Measurements from ENCODE around the gene GON7. TPM values are rescaled to one million over a fixed set of nuclear protein-coding genes. Genes with fewer than 3 reads are reported as not detected.

Gene GON7
- total and polyA plus RNA-seq, 3 donors from 2014 or later: 7.8 to 14.9 (median 10.2) TPM

GRCh38 chr14:93156693-93157369 lies 50.0 kb downstream of the GON7 start:
- Histone ChIP-seq H3K27me3 (no peaks in the 10 kb centered on the region), H3K4me1 (no peaks in the 10 kb centered on the region), H3K27ac (no peak overlapping the region), H3K36me3 (ENCODE audit: low read depth, missing control alignments) (no peaks in the 10 kb centered on the region), H3K9me3 (no peaks in the 10 kb centered on the region), H3K4me3 (no peak overlapping the region)
- 82% methylated on average over 8 of the region's 8 CpGs for WGBS, 2 donors
- TF ChIP-seq CTCF (IDR thresholded peaks at IDR 0.05) (no peak), POLR2A (IDR thresholded peaks at IDR 0.05) (no peak)
- intact Hi-C loops (cut with DNase I; ENCODE audit: low total_unique reads): no loop called here
- no peak for DNase-seq

GRCh38 chr14:93155667-93156066 lies 51.2 kb downstream of the GON7 start:
- Histone ChIP-seq H3K27ac (no peak overlapping the region), H3K4me3 (no peak overlapping the region), H3K36me3 (ENCODE audit: low read depth, missing control alignments) (no peaks in the 10 kb centered on the region), H3K9me3 (no peaks in the 10 kb centered on the region), H3K27me3 (no peaks in the 10 kb centered on the region), H3K4me1 (peaks cover 2% of the 10 kb centered on the region)
- intact Hi-C loops (cut with DNase I; ENCODE audit: low total_unique reads): no loop called here
- no peak for TF ChIP-seq CTCF (IDR thresholded peaks at IDR 0.05)
- TF ChIP-seq POLR2A (IDR thresholded peaks at IDR 0.05): no peak
- DNase-seq: no peak
- WGBS, 2 donors: 88% methylated on average over 2 of the region's 2 CpGs

GRCh38 chr14:93153121-93153520 lies 53.7 kb downstream of the GON7 start:
- Histone ChIP-seq H3K9me3 (no peaks in the 10 kb centered on the region), H3K4me3 (no peak overlapping the region), H3K4me1 (peaks cover 2% of the 10 kb centered on the region), H3K36me3 (ENCODE audit: low read depth, missing control alignments) (no peaks in the 10 kb centered on the region), H3K27me3 (no peaks in the 10 kb centered on the region), H3K27ac (no peak overlapping the region)
- 81 to 86% methylated on average over 7 of the region's 7 CpGs for WGBS, 2 donors
- intact Hi-C loops (cut with DNase I; ENCODE audit: low total_unique reads): no loop called here
- TF ChIP-seq POLR2A (IDR thresholded peaks at IDR 0.05): no peak
- no peak for TF ChIP-seq CTCF (IDR thresholded peaks at IDR 0.05)
- no peak for DNase-seq

Other genes with a start within 250 kb of the GON7 start
- gene ITPK1, start 91.1 kb downstream of the GON7 start, total RNA-seq: 10 to 100 TPM; 78.3 to 90.6 TPM
- gene ITPK1, start 91.1 kb downstream of the GON7 start, polyA plus RNA-seq (ENCODE audit: insufficient read depth, low read depth, low replicate concordance): 92.5 TPM
- gene MOAP1, start 22.2 kb downstream of the GON7 start, total RNA-seq: 10 to 100 TPM; 22.4 to 25.5 TPM
- gene MOAP1, start 22.2 kb downstream of the GON7 start, polyA plus RNA-seq (ENCODE audit: insufficient read depth, low read depth, low replicate concordance): 22.6 TPM
- 10 to 100 TPM; 11.9 to 15.2 TPM for gene LYSET, start 21.7 kb downstream of the GON7 start, total RNA-seq
- gene LYSET, start 21.7 kb downstream of the GON7 start, polyA plus RNA-seq (ENCODE audit: insufficient read depth, low read depth, low replicate concordance): 11.1 TPM
- 10 to 100 TPM; 35.5 to 36.1 TPM for gene UBR7, start 191 bp upstream of the GON7 start, total RNA-seq
- gene UBR7, start 191 bp upstream of the GON7 start, polyA plus RNA-seq (ENCODE audit: insufficient read depth, low read depth, low replicate concordance): 50.5 TPM
- gene BTBD7, start 126.0 kb upstream of the GON7 start, total RNA-seq: 10 to 100 TPM; 26.1 to 27.8 TPM
- 16.9 TPM for gene BTBD7, start 126.0 kb upstream of the GON7 start, polyA plus RNA-seq (ENCODE audit: insufficient read depth, low read depth, low replicate concordance)
- gene COX8C, start 140.1 kb upstream of the GON7 start, total RNA-seq: 10 to 100 TPM; 19.9 to 39.1 TPM
- 65.3 TPM for gene COX8C, start 140.1 kb upstream of the GON7 start, polyA plus RNA-seq (ENCODE audit: insufficient read depth, low read depth, low replicate concordance)
- 1 to 10 TPM; 4.3 to 5.5 TPM for gene UNC79, start 223.9 kb upstream of the GON7 start, total RNA-seq
- gene UNC79, start 223.9 kb upstream of the GON7 start, polyA plus RNA-seq (ENCODE audit: insufficient read depth, low read depth, low replicate concordance): 10.7 TPM

Data from testis (tissue), 3 donors.